SKM-1 treated with dmso at 0.1 percent for 144 hours (cell line): ENCODE measurements around the gene DARS2.
"Not testable (repeated sequence)": the region's sequence is repeated elsewhere in the genome, so short reads cannot be mapped to it uniquely, and the experiment has no call there.

Source experiments
- DNase-seq: peaks from one replicate; lab custom pipeline; 2025; ENCODE audit not compliant: unreplicated experiment; lab: John Stamatoyannopoulos, UW

Gene DARS2

GRCh38 chr1:173861731-173862145 is 37.3 kb downstream of the DARS2 start:
- DNase-seq: no peak

- not testable (repeated sequence) for DNase-seq
Observed at GRCh38 chr1:173862146-173862768, 37.8 kb downstream of the DARS2 start.

GRCh38 chr1:173862769-173863223 is 38.3 kb downstream of the DARS2 start:
- no peak for DNase-seq

DNA sequence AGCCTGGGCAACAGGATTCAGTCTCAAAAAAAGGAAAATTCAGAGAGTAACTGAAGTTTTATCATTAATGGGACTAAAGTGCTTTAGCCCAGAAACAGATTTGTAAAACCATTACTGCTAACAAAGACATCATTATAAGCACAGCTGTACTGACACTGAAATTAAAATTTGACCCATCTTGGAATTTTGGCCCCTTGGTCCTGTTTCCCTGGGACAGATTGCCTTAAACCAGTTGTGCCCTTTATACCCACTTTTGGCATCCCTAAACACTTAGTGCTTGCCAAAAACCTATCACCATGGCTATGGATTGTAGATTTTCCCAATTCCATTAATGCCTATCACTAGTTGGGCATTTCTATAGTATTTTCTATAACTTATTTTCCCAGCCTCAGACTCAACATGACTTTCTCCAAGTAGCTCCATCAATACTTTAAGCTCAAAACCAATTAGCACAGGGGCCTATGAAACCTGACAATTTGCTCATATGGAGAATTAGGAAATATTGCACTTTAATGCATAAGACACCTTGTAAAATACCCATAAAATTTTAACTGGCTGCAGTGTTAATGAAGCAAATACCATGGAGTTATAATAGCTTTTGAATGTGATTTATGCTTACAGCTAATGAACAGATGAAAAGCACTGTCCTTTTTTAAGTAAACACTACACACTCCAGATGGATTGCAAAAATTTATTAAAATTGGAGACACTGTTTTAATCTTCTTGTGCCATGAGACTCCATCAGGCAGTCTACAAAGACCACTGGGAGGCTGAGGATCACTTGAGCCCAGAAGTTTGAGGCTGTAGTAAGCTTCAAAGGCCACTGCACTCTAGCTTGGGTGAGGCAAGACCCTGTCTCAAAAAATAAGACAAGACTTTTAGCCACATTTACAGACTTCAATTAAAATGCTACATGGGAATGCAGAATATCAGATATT is 39.0 kb downstream of the DARS2 start:
- DNase-seq: no peak

- DNase-seq: no peak
Observed at GRCh38 chr1:173864179-173864867, 39.9 kb downstream of the DARS2 start.

GRCh38 chr1:173865468-173866164 is 41.1 kb downstream of the DARS2 start:
- no peak for DNase-seq

- DNase-seq: no peak
Observed at GRCh38 chr1:173866413-173867115, 42.1 kb downstream of the DARS2 start.

GRCh38 chr1:173867141-173867752 is 42.8 kb downstream of the DARS2 start:
- DNase-seq: no peak

GRCh38 chr1:173867753-173868265 is 43.3 kb downstream of the DARS2 start, which contains the start of gene GAS5:
GAS5 (minus strand) TSS chr1:173867989.
- peak; percentile 100 for DNase-seq

- DNase-seq: peak; percentile 98
Observed at GRCh38 chr1:173868266-173869020, 44.0 kb downstream of the DARS2 start, which contains the start of gene ZBTB37. ZBTB37 (plus strand) TSS chr1:173868380; CDS start chr1:173870226, 1,846 bp downstream.

- no peak for DNase-seq
Observed at GRCh38 chr1:173869021-173869359, 44.5 kb downstream of the DARS2 start.

GRCh38 chr1:173870252-173871075 is 46.0 kb downstream of the DARS2 start:
- no peak for DNase-seq

- no peak for DNase-seq
Observed at GRCh38 chr1:173871091-173871490, 46.6 kb downstream of the DARS2 start.

- DNase-seq: no peak
Observed at GRCh38 chr1:173871500-173871899, 47.0 kb downstream of the DARS2 start.

DNA sequence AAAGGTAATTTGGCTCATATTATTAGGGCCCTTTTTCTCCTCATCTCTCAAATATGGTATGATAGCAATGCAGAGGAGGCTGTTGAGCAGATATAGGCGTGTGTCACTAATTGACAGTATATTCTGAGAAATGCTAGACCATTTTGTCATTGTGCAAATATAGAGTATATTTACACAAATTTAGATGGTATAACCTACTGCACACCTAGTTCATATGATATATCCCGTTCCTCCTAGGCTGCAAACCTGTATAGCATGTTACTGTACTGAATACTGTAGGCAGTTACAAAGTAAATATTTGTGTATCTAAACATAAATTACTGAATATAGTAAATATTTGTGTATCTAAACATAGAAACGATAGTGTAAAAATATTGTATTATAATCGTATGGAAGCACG is 52.3 kb downstream of the DARS2 start:
- DNase-seq: no peak

DNA sequence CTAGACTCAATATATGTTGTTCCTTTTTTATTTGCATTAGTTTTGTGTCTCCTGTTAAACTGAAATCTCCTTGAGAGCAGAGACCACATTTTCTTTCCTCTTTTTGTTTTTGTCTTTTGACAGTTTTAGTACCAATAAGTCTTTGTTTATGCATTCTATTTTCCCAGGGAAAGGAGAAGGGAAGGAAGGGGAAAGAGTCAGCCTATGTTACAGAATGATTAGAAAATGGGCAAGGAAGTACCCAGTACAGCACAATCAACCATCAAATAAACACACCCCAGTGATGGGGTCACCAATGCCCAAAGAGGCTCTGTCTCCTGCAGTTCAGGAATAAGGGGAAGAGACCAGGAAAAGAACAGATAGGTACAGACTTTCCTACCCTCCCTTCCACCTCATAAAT is 53.8 kb downstream of the DARS2 start:
- DNase-seq: no peak

DNA sequence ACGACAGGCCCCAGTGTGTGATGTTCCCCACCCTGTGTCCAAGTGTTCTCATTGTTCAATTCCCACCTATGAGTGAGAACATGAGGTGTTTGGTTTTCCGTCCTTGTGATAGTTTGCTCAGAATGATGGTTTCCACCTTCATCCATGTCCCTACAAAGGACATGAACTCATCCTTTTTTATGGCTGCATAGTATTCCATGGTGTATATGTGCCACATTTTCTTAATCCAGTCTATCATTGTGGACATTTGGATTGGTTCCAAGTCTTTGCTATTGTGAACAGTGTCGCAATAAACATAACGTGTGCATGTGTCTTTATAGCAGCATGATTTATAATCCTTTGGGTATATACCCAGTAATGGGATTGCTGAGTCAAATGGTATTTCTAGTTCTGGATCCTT is 56.6 kb downstream of the DARS2 start:
- DNase-seq: not testable (repeated sequence)

GRCh38 chr1:173884701-173885100 is 60.2 kb downstream of the DARS2 start:
- DNase-seq: no peak
